Panc1 (cell line): Measurements from ENCODE around the gene LRFN2. TPM values are rescaled to one million over a fixed set of nuclear protein-coding genes. Genes with fewer than 3 reads are reported as not detected.

Source experiments
- ATAC-seq: fragments of 200-7000 bp; cut with Tn5 transposase; 2 replicates; pipeline ENCODE4 v1.9.1; 2020; ENCODE audit warnings: mild to moderate bottlenecking, moderate library complexity
- BruUV-seq: library from RNA; stranded (reverse); fragments of 400-500 nt; replicated peaks from 2 replicates; lab custom pipeline; 2021; lab: Mats Ljungman, UMichigan
- CTCF ChIA-PET: fragments of 300-600 bp; sonication (Branson Sonifier 250); formaldehyde crosslinking; loops from one replicate; lab custom pipeline; 2022; ENCODE audit warnings: antibody characterized with exemption; lab: Charles Lee
- POLR2A ChIA-PET: fragments of 300-600 bp; sonication (Branson Sonifier 250); formaldehyde crosslinking; loops from one replicate; lab custom pipeline; 2022; ENCODE audit warnings: antibody characterized with exemption; lab: Charles Lee
- DNase-seq: peaks from one replicate; pipeline ENCODE4 v3.0.0-alpha.2; 2010; ENCODE audit warnings: low read depth, low spot score
- H3K27ac ChIP-seq: 2 replicates; pipeline ENCODE4 v1.5.1; 2011; ENCODE audit warnings: mild to moderate bottlenecking, low read length, inconsistent platforms
- H3K27me3 ChIP-seq: fragments of 200-500 bp; sonication (Bioruptor generic); 2 replicates; pipeline ENCODE4 v1.6.0; 2014; ENCODE audit warnings: low read length, inconsistent platforms; ENCODE audit not compliant: control insufficient read depth, insufficient read depth
- H3K36me3 ChIP-seq: fragments of 200-500 bp; sonication (Bioruptor generic); 2 replicates; pipeline ENCODE4 v1.5.1; 2014; ENCODE audit warnings: inconsistent platforms, mild to moderate bottlenecking, low read length, moderate library complexity; ENCODE audit not compliant: control insufficient read depth, insufficient read depth
- H3K4me1 ChIP-seq: 2 replicates; pipeline ENCODE4 v1.5.1; 2011; ENCODE audit warnings: inconsistent platforms, mild to moderate bottlenecking, low read length, moderate library complexity; ENCODE audit not compliant: control insufficient read depth, insufficient read depth
- H3K4me3 ChIP-seq, 2 experiments: 2 replicates each; pipeline ENCODE4 v1.5.1; 2011 to 2012; ENCODE audit warnings: low read depth in 2 of 2, low read length in 2 of 2, mild to moderate bottlenecking in 2 of 2, inconsistent platforms in 1 of 2, moderate library complexity in 1 of 2
- H3K9me3 ChIP-seq: fragments of 200-500 bp; sonication (Bioruptor generic); 2 replicates; pipeline ENCODE4 v1.5.1; 2014; ENCODE audit warnings: low read depth, mild to moderate bottlenecking, inconsistent platforms, low read length, moderate library complexity; ENCODE audit not compliant: control insufficient read depth, insufficient read depth
- POLR2AphosphoS5 ChIP-seq: IDR thresholded peaks from 2 replicates; pipeline ENCODE4 v1.6.1; 2012; ENCODE audit warnings: mild to moderate bottlenecking, low read depth, low read length, moderate library complexity
- SIN3A ChIP-seq: IDR thresholded peaks from 2 replicates; pipeline ENCODE4 v1.6.1; 2012; ENCODE audit warnings: low read depth, mild to moderate bottlenecking, low read length, moderate library complexity, borderline replicate concordance; ENCODE audit not compliant: insufficient read depth
- TCF7L2 ChIP-seq: IDR thresholded peaks from 2 replicates; pipeline ENCODE4 v1.6.1; 2011; ENCODE audit warnings: mild to moderate bottlenecking, low read depth, low read length, inconsistent platforms
- in situ Hi-C: cut with HindIII; loops from 2 replicates; pipeline ENCODE4 v1.10.0; 2016; ENCODE audit warnings: low sequenced_read_pairs, low pct_unique_long_range_greater_than_20kb
- intact Hi-C: fragments of 100-400 bp; cut with micrococcal nuclease; formaldehyde crosslinking; loops from one replicate; pipeline ENCODE4 v1.10.0; 2022; ENCODE audit not compliant: unreplicated experiment
- total RNA-seq: library from RNA; stranded (reverse); gene quantifications from one replicate; pipeline ENCODE4 v1.2.1, GENCODE V29; 2021; ENCODE audit not compliant: unreplicated experiment
- TF ChIP-seq, protein P1 (sequence below): fragments of 450-650 bp; IDR thresholded peaks from 2 replicates; pipeline ENCODE4 v1.5.1; 2017; ENCODE audit warnings: mild to moderate bottlenecking
- TF ChIP-seq, protein P2 (sequence below), 2 experiments: IDR thresholded peaks; 2 replicates each; pipeline ENCODE4 v1.6.1; 2011 to 2012; ENCODE audit warnings: low read depth in 2 of 2, control low read depth in 1 of 2, low read length in 1 of 2, mild to moderate bottlenecking in 1 of 2, moderate library complexity in 1 of 2; ENCODE audit not compliant: insufficient read depth in 1 of 2

Gene LRFN2
- total RNA-seq, 1 experiment from 2014 or later = 0.05 TPM

DNA sequence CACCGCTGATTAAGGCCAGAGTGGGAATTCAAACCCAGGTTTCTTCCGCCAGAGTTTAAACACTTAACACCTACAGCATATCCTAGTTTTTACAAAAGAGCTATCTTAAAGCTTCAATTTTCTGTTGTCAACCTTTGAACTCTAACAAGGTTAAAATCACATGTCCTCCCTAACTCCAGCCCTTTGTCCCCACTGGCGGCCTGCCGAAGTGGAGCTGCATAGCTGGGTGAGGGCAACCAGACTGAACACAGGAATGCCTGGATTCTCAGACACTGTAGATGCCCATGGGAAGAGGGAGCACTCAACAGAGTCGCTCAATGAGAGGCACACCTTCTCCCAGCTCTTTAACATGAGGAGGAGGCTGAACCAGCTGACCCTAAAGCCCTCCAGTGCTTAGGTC is 59.1 kb downstream of the LRFN2 start:
- TF ChIP-seq, protein P1, sequence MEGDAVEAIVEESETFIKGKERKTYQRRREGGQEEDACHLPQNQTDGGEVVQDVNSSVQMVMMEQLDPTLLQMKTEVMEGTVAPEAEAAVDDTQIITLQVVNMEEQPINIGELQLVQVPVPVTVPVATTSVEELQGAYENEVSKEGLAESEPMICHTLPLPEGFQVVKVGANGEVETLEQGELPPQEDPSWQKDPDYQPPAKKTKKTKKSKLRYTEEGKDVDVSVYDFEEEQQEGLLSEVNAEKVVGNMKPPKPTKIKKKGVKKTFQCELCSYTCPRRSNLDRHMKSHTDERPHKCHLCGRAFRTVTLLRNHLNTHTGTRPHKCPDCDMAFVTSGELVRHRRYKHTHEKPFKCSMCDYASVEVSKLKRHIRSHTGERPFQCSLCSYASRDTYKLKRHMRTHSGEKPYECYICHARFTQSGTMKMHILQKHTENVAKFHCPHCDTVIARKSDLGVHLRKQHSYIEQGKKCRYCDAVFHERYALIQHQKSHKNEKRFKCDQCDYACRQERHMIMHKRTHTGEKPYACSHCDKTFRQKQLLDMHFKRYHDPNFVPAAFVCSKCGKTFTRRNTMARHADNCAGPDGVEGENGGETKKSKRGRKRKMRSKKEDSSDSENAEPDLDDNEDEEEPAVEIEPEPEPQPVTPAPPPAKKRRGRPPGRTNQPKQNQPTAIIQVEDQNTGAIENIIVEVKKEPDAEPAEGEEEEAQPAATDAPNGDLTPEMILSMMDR = no peak
- TF ChIP-seq POLR2AphosphoS5 (no peak), SIN3A (no peak), TCF7L2 (no peak)
- TF ChIP-seq, protein P2, sequence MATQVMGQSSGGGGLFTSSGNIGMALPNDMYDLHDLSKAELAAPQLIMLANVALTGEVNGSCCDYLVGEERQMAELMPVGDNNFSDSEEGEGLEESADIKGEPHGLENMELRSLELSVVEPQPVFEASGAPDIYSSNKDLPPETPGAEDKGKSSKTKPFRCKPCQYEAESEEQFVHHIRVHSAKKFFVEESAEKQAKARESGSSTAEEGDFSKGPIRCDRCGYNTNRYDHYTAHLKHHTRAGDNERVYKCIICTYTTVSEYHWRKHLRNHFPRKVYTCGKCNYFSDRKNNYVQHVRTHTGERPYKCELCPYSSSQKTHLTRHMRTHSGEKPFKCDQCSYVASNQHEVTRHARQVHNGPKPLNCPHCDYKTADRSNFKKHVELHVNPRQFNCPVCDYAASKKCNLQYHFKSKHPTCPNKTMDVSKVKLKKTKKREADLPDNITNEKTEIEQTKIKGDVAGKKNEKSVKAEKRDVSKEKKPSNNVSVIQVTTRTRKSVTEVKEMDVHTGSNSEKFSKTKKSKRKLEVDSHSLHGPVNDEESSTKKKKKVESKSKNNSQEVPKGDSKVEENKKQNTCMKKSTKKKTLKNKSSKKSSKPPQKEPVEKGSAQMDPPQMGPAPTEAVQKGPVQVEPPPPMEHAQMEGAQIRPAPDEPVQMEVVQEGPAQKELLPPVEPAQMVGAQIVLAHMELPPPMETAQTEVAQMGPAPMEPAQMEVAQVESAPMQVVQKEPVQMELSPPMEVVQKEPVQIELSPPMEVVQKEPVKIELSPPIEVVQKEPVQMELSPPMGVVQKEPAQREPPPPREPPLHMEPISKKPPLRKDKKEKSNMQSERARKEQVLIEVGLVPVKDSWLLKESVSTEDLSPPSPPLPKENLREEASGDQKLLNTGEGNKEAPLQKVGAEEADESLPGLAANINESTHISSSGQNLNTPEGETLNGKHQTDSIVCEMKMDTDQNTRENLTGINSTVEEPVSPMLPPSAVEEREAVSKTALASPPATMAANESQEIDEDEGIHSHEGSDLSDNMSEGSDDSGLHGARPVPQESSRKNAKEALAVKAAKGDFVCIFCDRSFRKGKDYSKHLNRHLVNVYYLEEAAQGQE (IDR thresholded peaks at IDR 0.05; ENCODE audit: insufficient read depth in 1 of 2, low read depth in 2 of 2, low read length in 1 of 2) = no peak
- Histone ChIP-seq H3K4me1 (no peaks in the 10 kb centered on the region), H3K27ac (no peak overlapping the region), H3K27me3 (no peaks in the 10 kb centered on the region), H3K36me3 (no peaks in the 10 kb centered on the region), H3K9me3 (no peaks in the 10 kb centered on the region), H3K4me3 (no peak overlapping the region)
- BruUV-seq = no TSS peak
- intact Hi-C loops (no loop called here), in situ Hi-C loops (no loop called here)
- ChIA-PET CTCF (no interaction called here), POLR2A (no interaction called here)
- ATAC-seq (no peak), DNase-seq (no peak)

DNA sequence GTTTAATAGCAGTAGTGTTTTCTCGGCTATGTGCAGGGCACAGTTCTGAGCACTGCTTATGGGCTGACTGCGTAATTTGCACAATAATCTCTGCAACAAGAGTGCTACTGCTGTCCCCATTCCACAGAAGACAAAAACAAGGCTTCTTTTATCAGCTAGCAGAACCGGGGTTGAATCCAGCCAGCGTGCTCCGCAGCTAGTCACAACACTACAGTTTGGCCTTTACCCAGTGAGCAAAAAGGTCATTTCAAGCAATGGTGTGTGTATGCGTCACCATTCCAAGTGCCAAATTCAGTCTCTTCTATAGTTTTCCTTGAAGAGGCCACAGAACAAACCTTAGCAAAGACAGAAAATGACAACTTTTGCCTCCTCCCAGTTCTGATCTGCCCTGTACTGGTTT is 61.1 kb downstream of the LRFN2 start:
- Histone ChIP-seq H3K27me3 (no peaks in the 10 kb centered on the region), H3K4me1 (no peaks in the 10 kb centered on the region), H3K36me3 (no peaks in the 10 kb centered on the region), H3K9me3 (no peaks in the 10 kb centered on the region), H3K27ac (no peak overlapping the region), H3K4me3 (no peak overlapping the region)
- POLR2A ChIA-PET = no interaction called here
- CTCF ChIA-PET = interaction anchor here (0.6 kb wide), 1 partner anchor 57 kb away, joined by 5 read pairs; no protein-coding TSS in a partner anchor
- ATAC-seq (no peak), DNase-seq (no peak)
- in situ Hi-C loops = no loop called here
- no TSS peak for BruUV-seq
- intact Hi-C loops = no loop called here
- TF ChIP-seq POLR2AphosphoS5 (no peak), TCF7L2 (no peak), SIN3A (no peak)
- TF ChIP-seq, protein P2 (IDR thresholded peaks at IDR 0.05; ENCODE audit: insufficient read depth in 1 of 2, low read depth in 2 of 2, low read length in 1 of 2) = no peak
- TF ChIP-seq, protein P1 = no peak
